Testis (tissue), 2 donors: Measurements from ENCODE around the gene DNAJC10.

ENCODE experiments used
- CTCF ChIP-seq, 3 experiments: fragments of 450-650 bp in 2 of 3; fragments of 200-600 bp in 1 of 3; sonication (generic) in 1 of 3; IDR thresholded peaks; one replicate each; pipeline ENCODE4 v1.5.1; 2016 to 2019; ENCODE audit warnings: antibody characterized with exemption in 3 of 3, mild to moderate bottlenecking in 2 of 3, moderate library complexity in 1 of 3
- POLR2A ChIP-seq: fragments of 450-650 bp; IDR thresholded peaks from one replicate; pipeline ENCODE4 v1.6.1; 2017; ENCODE audit warnings: antibody characterized with exemption, mild to moderate bottlenecking, moderate library complexity

GRCh38 chr2:182822733-182823132 is 106.7 kb downstream of the DNAJC10 start:
- TF ChIP-seq CTCF (IDR thresholded peaks at IDR 0.05) (no peak), POLR2A (no peak)
